GM15510 (cell line): Measurements from ENCODE around the gene PRKCH.

ENCODE experiments used
- POLR2A ChIP-seq: IDR thresholded peaks from 3 replicates; pipeline ENCODE4 v1.6.1; 2011; ENCODE audit warnings: borderline replicate concordance; ENCODE audit not compliant: insufficient read length; ENCODE audit errors: extremely low read depth

The PRKCH gene

DNA sequence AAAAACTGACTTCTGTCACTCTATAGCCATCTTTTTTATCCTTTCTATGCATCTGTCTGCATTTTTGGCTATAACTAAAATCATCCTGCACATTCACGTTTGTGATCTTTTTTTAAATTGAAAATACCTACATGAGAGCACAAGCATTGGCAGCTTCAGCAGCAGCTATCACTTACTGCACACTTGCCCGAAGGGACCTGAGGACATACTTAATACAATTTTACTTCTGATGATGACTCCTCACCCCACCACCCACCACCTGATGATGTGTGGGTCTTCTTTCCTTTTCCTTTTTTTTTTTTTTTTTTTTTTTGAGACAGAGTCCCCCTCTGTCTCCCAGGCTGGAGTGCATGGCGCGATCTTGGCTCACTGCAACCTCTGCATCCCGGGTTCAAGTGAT, 160.3 kb downstream of the PRKCH start:
- no peak for TF ChIP-seq POLR2A

DNA sequence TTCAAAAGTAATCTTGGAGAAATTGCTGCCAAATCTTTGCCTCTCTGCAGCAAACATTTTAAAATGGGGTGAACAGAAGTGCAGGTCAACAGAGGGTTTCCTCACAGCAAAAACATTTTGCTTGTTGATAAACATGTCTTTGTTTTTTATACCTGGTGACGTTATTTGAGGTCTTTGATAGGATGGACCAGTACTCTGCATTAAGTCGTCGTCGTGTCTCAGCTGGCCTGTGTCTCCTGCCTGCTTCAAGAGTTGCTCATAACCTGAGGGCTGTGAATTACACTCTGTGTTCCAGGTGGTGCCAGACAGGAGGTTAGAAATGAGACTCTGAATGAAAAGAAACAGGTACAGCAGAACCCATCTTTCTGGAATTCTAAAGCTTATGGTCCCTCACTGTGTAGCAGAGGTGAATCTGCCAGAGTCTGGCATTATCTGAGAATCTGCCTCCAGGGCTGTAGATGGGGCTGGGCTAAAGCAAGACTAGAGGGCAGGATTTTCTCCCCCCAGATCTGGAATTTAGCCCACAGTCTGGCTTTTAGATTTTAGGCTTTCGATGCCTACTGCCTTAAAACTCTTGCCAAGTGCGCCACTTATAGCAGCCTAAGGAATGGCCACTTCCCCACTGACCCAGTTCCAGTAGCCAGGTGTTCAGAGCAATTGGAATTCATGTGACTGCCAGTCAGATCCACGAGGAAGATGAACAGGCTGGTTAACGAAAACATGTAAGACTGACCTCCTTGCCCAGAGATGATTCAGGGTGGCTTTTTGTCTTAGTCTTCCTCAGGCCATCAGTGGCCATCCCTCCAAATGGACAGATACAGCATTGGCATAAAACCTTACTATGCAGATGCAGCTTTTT, 161.2 kb downstream of the PRKCH start:
- no peak for TF ChIP-seq POLR2A

DNA sequence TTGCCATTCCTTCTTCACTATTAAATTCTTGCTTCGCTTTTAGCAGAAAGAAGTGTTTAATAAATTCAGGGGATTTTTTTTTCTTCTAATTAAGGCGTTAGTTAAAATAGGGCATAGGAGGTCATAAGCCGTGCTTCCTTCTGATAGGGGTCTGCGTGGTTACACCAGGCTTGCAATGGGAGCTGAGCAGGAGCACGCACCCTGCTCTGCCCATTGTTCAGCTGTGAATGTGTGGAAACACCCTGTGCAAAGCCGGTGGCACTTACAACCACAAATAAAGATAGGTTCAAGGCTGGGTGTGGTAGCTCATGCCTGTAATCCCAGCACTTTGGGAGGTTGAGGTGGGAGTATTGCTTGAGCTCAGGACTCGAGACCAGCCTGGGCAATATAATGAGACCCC, 162.1 kb downstream of the PRKCH start:
- TF ChIP-seq POLR2A, result no peak

DNA sequence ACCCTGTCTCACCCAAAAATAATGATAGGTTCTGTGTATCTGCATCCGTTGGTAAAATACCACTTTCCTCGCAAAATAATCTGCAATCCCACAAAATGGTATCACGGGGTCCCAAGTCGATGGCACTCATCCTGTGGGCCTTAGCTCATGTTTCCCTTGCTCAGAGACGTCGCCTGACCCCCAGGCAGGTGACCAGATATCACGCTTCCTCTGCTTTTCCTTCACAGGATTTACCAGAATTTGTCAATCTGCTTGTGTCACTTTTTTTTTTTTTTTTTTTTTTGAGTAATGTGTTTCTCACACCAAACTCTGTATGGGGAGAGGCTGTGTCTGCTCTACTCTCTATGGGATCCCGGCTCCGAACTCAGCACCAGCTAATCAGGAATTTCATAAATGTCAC, 162.7 kb downstream of the PRKCH start:
- no peak for TF ChIP-seq POLR2A

DNA sequence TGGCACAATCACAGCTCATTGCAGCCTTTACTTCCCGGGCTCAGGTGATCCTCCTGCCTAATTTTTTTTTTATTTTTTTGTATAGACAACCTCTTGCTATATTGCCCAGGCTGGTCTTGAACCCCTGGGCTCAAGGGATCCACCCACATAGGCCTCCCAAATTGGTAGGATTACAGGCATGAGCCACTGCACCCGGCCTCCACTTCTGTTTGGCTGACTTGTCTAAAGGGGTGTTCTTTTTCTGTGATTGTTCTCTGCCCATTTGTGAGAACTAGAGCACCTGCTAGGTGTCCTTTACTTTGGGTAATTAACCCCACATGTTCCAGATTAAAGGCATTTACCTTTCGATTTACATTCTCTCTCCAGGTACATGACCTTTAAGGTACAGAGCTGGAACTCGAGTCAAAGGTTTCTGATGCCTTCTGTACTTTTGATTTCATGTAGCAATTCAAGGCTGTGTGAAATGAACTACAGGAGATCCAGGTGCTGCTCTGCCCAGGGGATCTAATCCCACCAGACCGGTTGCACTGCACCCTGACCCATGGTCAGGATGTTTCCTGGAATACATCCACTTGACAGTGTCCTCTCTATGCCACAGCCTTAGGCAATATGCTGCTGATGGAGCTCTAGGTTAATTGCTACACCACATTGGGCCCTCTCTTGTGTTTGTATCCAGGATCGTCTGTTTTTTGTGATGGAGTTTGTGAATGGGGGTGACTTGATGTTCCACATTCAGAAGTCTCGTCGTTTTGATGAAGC, 163.6 kb downstream of the PRKCH start:
- no peak for TF ChIP-seq POLR2A

DNA sequence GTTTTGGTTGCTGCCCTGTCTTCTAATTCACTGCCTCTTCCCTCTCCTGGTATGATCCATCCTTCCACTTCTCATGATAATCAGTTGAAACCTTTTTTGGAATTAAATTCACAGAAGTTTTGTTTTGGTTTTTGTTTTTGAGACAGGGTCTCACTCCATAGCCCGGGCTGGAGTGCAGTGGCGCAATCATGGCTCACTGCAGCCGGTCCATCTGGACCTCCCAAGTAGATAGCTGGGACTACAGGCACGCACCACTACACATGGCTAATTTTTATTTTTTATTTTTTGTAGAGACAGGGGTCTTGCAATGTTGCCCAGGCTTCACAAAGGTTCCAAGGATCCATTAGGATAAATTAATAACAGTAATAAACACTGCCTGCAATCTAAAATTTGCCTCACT, 164.3 kb downstream of the PRKCH start:
- no peak for TF ChIP-seq POLR2A

DNA sequence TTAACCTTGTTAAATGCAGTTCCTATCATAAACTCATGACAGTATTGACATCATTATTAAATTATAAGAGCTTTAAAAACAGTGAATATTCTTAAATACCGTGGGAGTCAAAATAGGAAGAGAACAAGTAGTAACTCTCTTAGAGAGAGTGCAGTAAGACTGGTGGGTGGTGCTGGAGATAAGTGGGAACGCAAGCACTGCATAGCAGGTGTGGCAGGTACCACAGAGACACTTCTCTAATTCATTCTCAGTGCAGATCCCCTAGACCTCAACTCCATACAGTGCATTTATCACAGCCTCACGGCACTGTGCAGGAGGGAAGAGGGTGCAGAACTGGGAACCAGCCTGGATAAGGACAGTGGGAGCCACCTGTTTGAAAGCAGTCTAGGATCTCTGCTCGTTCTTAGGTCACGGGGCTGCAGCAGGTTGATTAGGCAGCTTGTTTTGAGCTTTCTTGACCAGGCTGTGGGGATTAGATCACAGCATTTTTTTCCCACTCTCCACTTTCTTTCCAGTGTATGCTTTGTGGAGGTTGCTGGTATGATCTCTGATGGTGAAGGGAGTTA, 165.6 kb downstream of the PRKCH start:
- no peak for TF ChIP-seq POLR2A

DNA sequence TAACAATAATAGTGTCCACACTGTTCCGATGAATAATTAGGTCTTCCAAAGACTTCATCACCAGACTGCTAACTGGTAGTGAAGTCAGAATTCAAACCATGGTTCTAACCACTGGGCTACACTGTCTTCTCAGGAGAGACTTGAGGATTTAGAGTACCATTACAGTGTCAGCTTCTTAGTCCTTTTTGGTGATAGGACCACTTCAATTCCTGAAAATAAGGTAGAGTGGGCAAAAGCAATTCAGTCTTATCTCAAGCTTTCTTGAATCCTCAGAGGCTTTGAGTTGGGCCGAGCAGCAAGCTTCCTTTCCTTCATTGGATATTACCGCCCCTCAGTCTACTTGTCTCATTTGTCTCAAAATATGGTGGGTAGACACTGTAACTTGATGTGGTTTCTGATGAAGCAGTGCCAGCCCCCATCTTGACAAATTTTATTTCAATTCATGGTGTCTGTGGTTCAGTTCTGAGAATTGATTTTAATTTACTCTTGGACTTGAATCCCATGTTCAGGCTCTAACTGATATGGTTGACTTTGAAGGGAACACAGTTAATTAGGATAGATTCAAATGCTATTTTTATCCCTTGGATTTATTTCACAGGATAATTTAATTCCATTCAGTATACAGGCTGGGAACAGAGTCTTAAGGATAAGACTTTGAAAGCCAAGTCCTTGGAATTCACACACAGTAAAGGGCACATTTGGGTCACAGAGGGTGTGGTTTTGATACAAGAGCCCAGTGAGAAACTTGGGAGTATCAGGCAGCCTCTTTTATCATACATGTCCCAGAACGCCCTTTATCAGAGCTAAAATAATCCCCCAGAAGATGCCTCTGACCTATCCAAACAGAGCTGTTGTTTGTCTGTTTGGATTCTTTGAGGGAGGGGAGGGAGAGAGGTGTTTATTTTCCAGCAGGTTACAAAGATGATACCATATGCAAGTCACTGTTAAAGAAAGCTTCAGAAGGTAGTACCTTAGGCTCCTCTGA, 167.3 kb downstream of the PRKCH start:
- TF ChIP-seq POLR2A, result no peak

DNA sequence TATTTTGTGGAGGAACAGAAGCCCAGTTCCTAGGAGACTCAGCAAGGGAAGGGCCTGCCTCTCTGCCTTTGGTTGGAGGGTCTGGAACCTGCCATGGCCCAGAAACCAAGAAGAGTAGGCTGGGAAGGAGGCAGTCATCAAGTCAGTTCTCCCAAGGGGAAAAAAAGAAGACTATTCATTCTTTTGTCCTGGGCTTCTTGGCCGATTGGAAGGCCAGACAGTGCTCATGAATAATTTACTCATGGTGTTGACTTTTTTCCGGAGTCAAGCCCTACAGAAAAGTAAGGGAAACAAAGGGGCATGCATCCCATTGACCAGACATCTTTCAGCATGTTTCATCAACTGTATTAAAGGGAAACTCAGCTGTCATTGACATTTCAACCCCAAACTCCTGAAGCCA, 168.1 kb downstream of the PRKCH start:
- TF ChIP-seq POLR2A, result no peak

DNA sequence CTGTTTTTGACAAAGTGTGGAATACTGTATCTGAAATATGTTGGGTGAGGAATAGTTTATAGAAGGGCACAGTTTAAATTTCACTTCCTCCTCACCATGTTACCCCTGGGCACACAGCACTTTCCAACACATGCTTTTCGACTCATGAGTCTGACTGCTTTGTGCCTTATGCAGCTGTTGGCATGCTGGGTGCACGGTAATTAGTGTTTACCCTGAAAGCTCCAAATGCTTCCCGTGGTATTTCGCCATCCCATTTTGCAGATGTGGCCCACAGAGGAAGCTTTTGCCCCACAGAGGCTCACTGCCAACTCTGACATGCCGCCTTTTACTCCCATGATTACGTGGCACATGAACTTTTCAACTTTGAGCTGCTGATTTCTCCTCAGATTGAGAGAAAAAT, 168.6 kb downstream of the PRKCH start:
- TF ChIP-seq POLR2A, result no peak

DNA sequence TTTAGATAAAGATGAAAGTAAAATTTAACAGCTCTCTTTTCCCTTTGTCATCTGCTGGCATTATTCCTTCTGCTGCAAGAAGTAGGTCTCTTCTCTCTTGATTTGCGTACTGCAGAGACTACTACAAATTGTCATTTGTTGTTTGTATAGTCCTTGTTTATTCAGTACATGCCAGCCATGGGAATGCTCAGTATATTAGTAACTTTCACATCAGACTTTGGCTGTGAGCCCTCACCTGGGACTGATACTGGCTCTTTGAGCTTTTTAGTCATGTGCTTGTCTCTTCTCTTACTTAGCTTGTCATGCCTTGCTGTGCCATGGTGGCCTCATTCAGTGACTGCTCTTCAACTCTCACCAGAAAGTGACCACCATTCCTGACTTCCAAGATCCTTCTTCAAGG, 169.8 kb downstream of the PRKCH start:
- TF ChIP-seq POLR2A, result no peak

DNA sequence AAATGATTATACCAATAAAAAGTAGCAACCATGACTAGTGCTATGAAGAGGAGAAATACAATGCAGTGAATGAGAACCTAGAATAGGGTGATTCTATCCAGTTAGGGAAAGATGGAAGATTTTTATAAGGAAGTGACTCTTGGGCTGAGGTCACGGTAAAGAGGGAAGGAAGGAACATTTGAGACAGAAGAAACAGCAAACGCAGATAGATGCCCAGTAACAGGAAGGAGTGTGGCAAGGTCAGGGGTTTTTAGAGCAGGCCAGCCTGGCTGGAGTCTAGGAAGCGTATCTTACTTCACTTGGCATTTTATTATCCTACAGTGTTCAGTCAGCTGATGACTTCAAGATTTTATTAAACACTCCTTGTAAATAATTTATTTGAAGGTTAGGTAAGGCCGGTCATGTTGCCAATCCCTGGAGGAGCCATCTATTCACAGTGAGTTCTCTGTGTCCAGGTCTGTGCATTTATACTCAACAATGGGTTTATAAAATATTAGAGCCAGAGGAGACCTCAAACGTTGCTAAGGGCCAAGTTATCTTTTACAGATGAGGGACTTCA, 170.6 kb downstream of the PRKCH start:
- no peak for TF ChIP-seq POLR2A

DNA sequence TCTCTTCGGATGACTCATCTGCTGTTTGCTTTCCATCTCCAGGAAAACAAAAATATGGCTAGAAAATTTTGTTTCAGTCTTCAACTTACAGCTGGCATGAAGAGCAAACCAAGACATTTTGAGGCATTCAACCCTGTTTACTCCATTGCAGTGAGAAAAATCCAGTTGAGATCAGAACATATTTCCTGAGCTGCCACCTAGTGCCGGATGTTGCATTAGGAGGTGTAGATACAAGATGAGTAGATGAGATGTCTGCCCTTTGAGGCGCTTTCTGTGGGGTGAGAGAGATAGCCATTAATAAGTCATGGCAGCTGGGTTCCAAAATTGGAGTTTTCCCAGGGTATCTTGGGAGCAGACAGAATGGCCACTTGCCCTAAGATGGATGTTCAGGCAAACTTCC, 171.1 kb downstream of the PRKCH start:
- TF ChIP-seq POLR2A, result no peak

DNA sequence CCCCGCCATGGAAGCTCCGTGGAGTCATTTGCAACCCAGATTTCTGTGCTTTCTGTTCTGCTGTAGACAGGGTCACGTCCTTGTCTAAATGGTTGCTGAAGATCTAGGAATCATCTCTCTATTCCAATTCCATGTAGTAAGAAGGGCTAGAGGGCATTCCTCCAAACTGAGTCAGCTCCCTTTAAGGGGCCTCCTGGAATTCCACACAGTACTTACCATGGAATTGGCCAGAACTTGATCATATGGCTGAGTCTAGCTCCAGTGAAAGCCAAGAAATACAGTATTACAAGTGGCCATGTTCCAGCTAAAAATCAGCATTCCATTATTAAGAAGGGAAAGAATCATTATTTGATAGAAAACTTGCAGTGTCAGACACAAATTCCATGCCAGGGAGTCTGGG, 171.9 kb downstream of the PRKCH start:
- TF ChIP-seq POLR2A, result no peak
